Measurements from ENCODE around the gene RAD51B. TPM values are rescaled to one million over a fixed set of nuclear protein-coding genes. Genes with fewer than 3 reads are reported as not detected.

Gene RAD51B
- total RNA-seq, 1 experiment from 2014 or later = 8.5 TPM

GRCh38 chr14:68585690-68586089, 766.1 kb downstream of the RAD51B start:
- Histone ChIP-seq H3K4me3 (ENCODE audit: low read depth in 2 of 2, low read length in 2 of 2) (no peak overlapping the region), H3K36me3 (ENCODE audit: control insufficient read depth, insufficient read depth, low read length) (no peaks in the 10 kb centered on the region), H3K27me3 (ENCODE audit: control insufficient read depth, insufficient read depth, low read length) (no peaks in the 10 kb centered on the region), H3K27ac (ENCODE audit: low read length) (no peak overlapping the region), H3K4me1 (ENCODE audit: control insufficient read depth, insufficient read depth, low read length) (no peaks in the 10 kb centered on the region; the same call in 1 of the 2 replicates), H3K9me3 (ENCODE audit: control insufficient read depth, insufficient read depth, low read depth, low read length) (no peaks in the 10 kb centered on the region)
- no peak for DNase-seq (ENCODE audit: low read depth, low spot score)
- ChIA-PET CTCF (no interaction called here), POLR2A (interaction anchor here (0.7 kb wide), 1 partner anchor 12 kb away, joined by 13 read pairs; no protein-coding TSS in a partner anchor)
- in situ Hi-C loops (cut with HindIII; ENCODE audit: low pct_unique_long_range_greater_than_20kb, low sequenced_read_pairs) (no loop called here), intact Hi-C loops (cut with micrococcal nuclease; ENCODE audit: unreplicated experiment) (no loop called here)
- TF ChIP-seq TCF7L2 (IDR thresholded peaks at IDR 0.05; ENCODE audit: low read depth, low read length) (no peak), POLR2AphosphoS5 (IDR thresholded peaks at IDR 0.05; ENCODE audit: low read depth, low read length) (no peak), REST (IDR thresholded peaks at IDR 0.05; ENCODE audit: insufficient read depth in 1 of 2, low read depth in 2 of 2, low read length in 1 of 2) (no peak), CTCF (IDR thresholded peaks at IDR 0.05) (no peak), SIN3A (IDR thresholded peaks at IDR 0.05; ENCODE audit: borderline replicate concordance, insufficient read depth, low read depth, low read length) (no peak)
- no peak for ATAC-seq
- BruUV-seq (replicated peaks) = no TSS peak

GRCh38 chr14:68586896-68587751, 767.5 kb downstream of the RAD51B start:
- no peak for DNase-seq (ENCODE audit: low read depth, low spot score)
- no peak for TF ChIP-seq CTCF (IDR thresholded peaks at IDR 0.05)
- TF ChIP-seq TCF7L2 (IDR thresholded peaks at IDR 0.05; ENCODE audit: low read depth, low read length) = no peak
- no peak for TF ChIP-seq REST (IDR thresholded peaks at IDR 0.05; ENCODE audit: insufficient read depth in 1 of 2, low read depth in 2 of 2, low read length in 1 of 2)
- TF ChIP-seq SIN3A (IDR thresholded peaks at IDR 0.05; ENCODE audit: borderline replicate concordance, insufficient read depth, low read depth, low read length) = no peak
- no peak for TF ChIP-seq POLR2AphosphoS5 (IDR thresholded peaks at IDR 0.05; ENCODE audit: low read depth, low read length)
- Histone ChIP-seq H3K4me3 (ENCODE audit: low read depth in 2 of 2, low read length in 2 of 2) (no peak overlapping the region), H3K36me3 (ENCODE audit: control insufficient read depth, insufficient read depth, low read length) (no peaks in the 10 kb centered on the region), H3K4me1 (ENCODE audit: control insufficient read depth, insufficient read depth, low read length) (no peaks in the 10 kb centered on the region; the same call in 1 of the 2 replicates), H3K27ac (ENCODE audit: low read length) (no peak overlapping the region), H3K27me3 (ENCODE audit: control insufficient read depth, insufficient read depth, low read length) (no peaks in the 10 kb centered on the region), H3K9me3 (ENCODE audit: control insufficient read depth, insufficient read depth, low read depth, low read length) (no peaks in the 10 kb centered on the region)
- in situ Hi-C loops (cut with HindIII; ENCODE audit: low pct_unique_long_range_greater_than_20kb, low sequenced_read_pairs) = no loop called here
- no peak for ATAC-seq
- ChIA-PET CTCF (no interaction called here), POLR2A (no interaction called here)
- no TSS peak for BruUV-seq (replicated peaks)
- intact Hi-C loops (cut with micrococcal nuclease; ENCODE audit: unreplicated experiment) = no loop called here
